Eye (tissue), 1 donor: ENCODE measurements around the gene URB2.
"Not testable (repeated sequence)": the region's sequence is repeated elsewhere in the genome, so short reads cannot be mapped to it uniquely, and the experiment has no call there.

Experiments
- DNase-seq: peaks from one replicate; pipeline ENCODE4 v3.0.0-alpha.2; 2015

The URB2 gene

GRCh38 chr1:229625915-229626831 lies at the start of gene URB2, which contains the start of gene TAF5L:
TSS of gene URB2 (plus strand) at chr1:229626247. CDS start at chr1:229627634, 1,387 bp downstream.
TSS of gene TAF5L (minus strand) at chr1:229626122. CDS start at chr1:229614482, 11,640 bp downstream.
- DNase-seq = peak; percentile 93

- DNase-seq = no peak
Observed at GRCh38 chr1:229578168-229579058, 47.6 kb upstream of the URB2 start.

- DNase-seq = peak; percentile 62
Observed at GRCh38 chr1:229579059-229579673, 46.9 kb upstream of the URB2 start.

GRCh38 chr1:229581485-229581884 lies 44.6 kb upstream of the URB2 start:
- no peak for DNase-seq

GRCh38 chr1:229582011-229582694 lies 43.9 kb upstream of the URB2 start:
- DNase-seq = peak; percentile 21

- DNase-seq = no peak
Observed at GRCh38 chr1:229582715-229583114, 43.3 kb upstream of the URB2 start.

GRCh38 chr1:229585338-229585737 lies 40.7 kb upstream of the URB2 start:
- DNase-seq = no peak

GRCh38 chr1:229590119-229590518 lies 35.9 kb upstream of the URB2 start:
- no peak for DNase-seq

- no peak for DNase-seq
Observed at GRCh38 chr1:229593800-229594199, 32.2 kb upstream of the URB2 start.

GRCh38 chr1:229594227-229595008 lies 31.6 kb upstream of the URB2 start:
- DNase-seq = no peak

- not testable (repeated sequence) for DNase-seq
Observed at GRCh38 chr1:229595876-229596275, 30.2 kb upstream of the URB2 start.

GRCh38 chr1:229596925-229597699 lies 28.9 kb upstream of the URB2 start:
- DNase-seq = no peak

GRCh38 chr1:229597877-229598276 lies 28.2 kb upstream of the URB2 start:
- DNase-seq = no peak

- DNase-seq = no peak
Observed at GRCh38 chr1:229599218-229599954, 26.7 kb upstream of the URB2 start.

GRCh38 chr1:229600229-229600628 lies 25.8 kb upstream of the URB2 start:
- no peak for DNase-seq

GRCh38 chr1:229603371-229604005 lies 22.6 kb upstream of the URB2 start:
- no peak for DNase-seq

GRCh38 chr1:229607370-229607769 lies 18.7 kb upstream of the URB2 start:
- DNase-seq = no peak

- no peak for DNase-seq
Observed at GRCh38 chr1:229608590-229608989, 17.5 kb upstream of the URB2 start.

GRCh38 chr1:229613938-229614337 lies 12.1 kb upstream of the URB2 start:
- no peak for DNase-seq
